ENCODE results near the gene CD300H. TPM values are rescaled to one million over a fixed set of nuclear protein-coding genes. Genes with fewer than 3 reads are reported as not detected.

Gene CD300H
- total RNA-seq, 1 donor from 2014 or later = not detected

GRCh38 chr17:74543891-74544760, 23.2 kb downstream of the CD300H start:
- H3K36me3 Mint-ChIP-seq (ENCODE audit: low read depth, unreplicated experiment) = no peaks in the 10 kb centered on the region

DNA sequence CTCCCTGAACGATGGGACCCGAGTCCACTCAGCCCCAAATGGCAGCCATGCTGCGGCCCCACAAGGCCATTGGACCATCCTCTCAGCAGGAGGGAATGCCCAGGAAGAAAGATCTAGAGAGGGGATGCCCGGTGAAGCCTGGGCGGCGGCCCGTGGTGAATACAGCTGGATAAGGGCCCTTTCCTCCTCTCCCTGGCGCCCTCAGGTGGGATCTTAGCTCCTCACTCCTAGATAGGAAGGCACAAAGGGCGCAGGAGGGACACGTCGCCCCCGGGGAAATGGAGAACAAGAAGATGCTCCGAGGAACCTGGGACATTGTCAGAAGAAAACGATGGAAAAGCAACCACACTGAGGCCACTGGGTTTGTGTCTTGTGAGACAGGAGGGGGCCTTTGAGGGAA, 23.9 kb downstream of the CD300H start:
- Mint-ChIP-seq H3K9me3 (ENCODE audit: unreplicated experiment) (no peaks in the 10 kb centered on the region), H3K4me1 (ENCODE audit: unreplicated experiment) (peaks cover 5% of the 10 kb centered on the region), H3K4me3 (ENCODE audit: unreplicated experiment) (no peak overlapping the region), H3K36me3 (ENCODE audit: low read depth, unreplicated experiment) (no peaks in the 10 kb centered on the region), H3K27ac (ENCODE audit: unreplicated experiment) (no peak overlapping the region), H3K27me3 (ENCODE audit: unreplicated experiment) (peaks cover 14% of the 10 kb centered on the region)
- no peak for DNase-seq (ENCODE audit: low spot score)
- TF ChIP-seq CTCF (IDR thresholded peaks at IDR 0.05; ENCODE audit: unreplicated experiment) = no peak

More at GRCh38 chr17:74543891-74544760, 23.2 kb downstream of the CD300H start:
- no peak overlapping the region for H3K27ac Mint-ChIP-seq (ENCODE audit: unreplicated experiment)
- no peak for TF ChIP-seq CTCF (IDR thresholded peaks at IDR 0.05; ENCODE audit: unreplicated experiment)
- no peak for DNase-seq (ENCODE audit: low spot score)
- H3K27me3 Mint-ChIP-seq (ENCODE audit: unreplicated experiment) = peaks cover 13% of the 10 kb centered on the region
- peaks cover 5% of the 10 kb centered on the region for H3K4me1 Mint-ChIP-seq (ENCODE audit: unreplicated experiment)
- no peak overlapping the region for H3K4me3 Mint-ChIP-seq (ENCODE audit: unreplicated experiment)
- no peaks in the 10 kb centered on the region for H3K9me3 Mint-ChIP-seq (ENCODE audit: unreplicated experiment)

GRCh38 chr17:74542727-74543383, 24.5 kb downstream of the CD300H start:
- Mint-ChIP-seq H3K4me1 (ENCODE audit: unreplicated experiment) (peaks cover under 1% of the 10 kb centered on the region), H3K9me3 (ENCODE audit: unreplicated experiment) (no peaks in the 10 kb centered on the region), H3K4me3 (ENCODE audit: unreplicated experiment) (no peak overlapping the region), H3K27me3 (ENCODE audit: unreplicated experiment) (peaks cover 14% of the 10 kb centered on the region), H3K36me3 (ENCODE audit: low read depth, unreplicated experiment) (no peaks in the 10 kb centered on the region), H3K27ac (ENCODE audit: unreplicated experiment) (no peak overlapping the region)
- DNase-seq (ENCODE audit: low spot score) = no peak
- no peak for TF ChIP-seq CTCF (IDR thresholded peaks at IDR 0.05; ENCODE audit: unreplicated experiment)

DNA sequence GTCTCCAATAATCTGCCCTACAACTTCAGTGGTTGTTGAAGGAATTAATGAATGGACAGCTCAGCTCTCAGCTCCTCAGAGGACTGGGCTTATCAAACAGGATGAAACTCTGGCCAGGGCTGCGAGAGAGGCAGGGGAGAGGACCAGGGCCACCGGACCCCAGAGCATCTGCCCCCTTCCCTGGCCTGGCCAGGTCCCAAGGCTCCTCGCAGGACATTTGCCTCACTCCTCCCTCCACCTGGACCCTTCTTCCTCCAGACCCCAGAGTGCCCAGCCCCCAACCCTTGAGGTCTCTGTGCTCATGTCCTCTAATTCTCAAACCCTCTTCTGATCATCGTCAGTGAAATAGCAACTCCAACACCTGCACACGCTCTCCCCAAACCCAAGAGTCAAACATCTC, 25.1 kb downstream of the CD300H start:
- H3K27me3 Mint-ChIP-seq (ENCODE audit: unreplicated experiment) = peaks cover 15% of the 10 kb centered on the region
- no peak for TF ChIP-seq CTCF (IDR thresholded peaks at IDR 0.05; ENCODE audit: unreplicated experiment)
- H3K4me3 Mint-ChIP-seq (ENCODE audit: unreplicated experiment) = no peak overlapping the region
- no peaks in the 10 kb centered on the region for H3K9me3 Mint-ChIP-seq (ENCODE audit: unreplicated experiment)
- H3K27ac Mint-ChIP-seq (ENCODE audit: unreplicated experiment) = no peak overlapping the region
- H3K36me3 Mint-ChIP-seq (ENCODE audit: low read depth, unreplicated experiment) = no peaks in the 10 kb centered on the region
- no peak for DNase-seq (ENCODE audit: low spot score)
- no peaks in the 10 kb centered on the region for H3K4me1 Mint-ChIP-seq (ENCODE audit: unreplicated experiment)

Data from endothelial cell (in vitro differentiated cells).